Right lobe of liver (tissue), 4 donors: ENCODE measurements around the gene ZNF862.

ENCODE experiments used
- POLR2A ChIP-seq: fragments of 450-650 bp; IDR thresholded peaks from one replicate; pipeline ENCODE4 v1.6.1; 2017; ENCODE audit warnings: antibody characterized with exemption, mild to moderate bottlenecking
- TF ChIP-seq, protein P1 (sequence below), 4 donors: fragments of 200-600 bp in 3 of 4; fragments of 450-650 bp in 1 of 4; IDR thresholded peaks; one replicate each; pipeline versions ENCODE4 v1.5.1 to v1.8.0; 2016 to 2022; ENCODE audit warnings: antibody characterized with exemption in 4 of 4, mild to moderate bottlenecking in 2 of 4
- donor health status: DM: no; HTN: no; CAD: no.
- donor health status: DM: no; HTN: no; CAD: no.
- donor health status: DM: no; HTN: yes; CAD: no.

DNA sequence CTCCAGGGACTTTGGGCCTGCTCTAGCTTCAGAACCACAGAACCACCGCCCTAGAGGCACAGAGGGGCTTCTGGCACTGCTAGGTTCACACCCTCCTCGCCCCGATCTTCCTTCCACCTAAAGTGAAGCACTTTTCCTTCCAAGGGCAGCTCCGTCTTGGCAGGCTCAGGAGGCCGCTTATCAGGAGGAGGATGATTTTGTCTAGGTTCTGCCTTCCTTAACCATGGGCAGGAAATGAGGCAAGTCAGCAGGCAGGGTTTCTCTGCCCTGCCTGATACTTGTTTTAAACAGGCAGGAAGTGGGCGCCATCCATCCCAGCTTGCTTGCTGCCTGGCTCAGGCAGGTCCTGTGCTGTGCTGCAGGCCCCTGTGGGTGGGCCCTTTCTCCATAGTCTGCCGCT is 27.3 kb downstream of the ZNF862 start:
- TF ChIP-seq, protein P1, sequence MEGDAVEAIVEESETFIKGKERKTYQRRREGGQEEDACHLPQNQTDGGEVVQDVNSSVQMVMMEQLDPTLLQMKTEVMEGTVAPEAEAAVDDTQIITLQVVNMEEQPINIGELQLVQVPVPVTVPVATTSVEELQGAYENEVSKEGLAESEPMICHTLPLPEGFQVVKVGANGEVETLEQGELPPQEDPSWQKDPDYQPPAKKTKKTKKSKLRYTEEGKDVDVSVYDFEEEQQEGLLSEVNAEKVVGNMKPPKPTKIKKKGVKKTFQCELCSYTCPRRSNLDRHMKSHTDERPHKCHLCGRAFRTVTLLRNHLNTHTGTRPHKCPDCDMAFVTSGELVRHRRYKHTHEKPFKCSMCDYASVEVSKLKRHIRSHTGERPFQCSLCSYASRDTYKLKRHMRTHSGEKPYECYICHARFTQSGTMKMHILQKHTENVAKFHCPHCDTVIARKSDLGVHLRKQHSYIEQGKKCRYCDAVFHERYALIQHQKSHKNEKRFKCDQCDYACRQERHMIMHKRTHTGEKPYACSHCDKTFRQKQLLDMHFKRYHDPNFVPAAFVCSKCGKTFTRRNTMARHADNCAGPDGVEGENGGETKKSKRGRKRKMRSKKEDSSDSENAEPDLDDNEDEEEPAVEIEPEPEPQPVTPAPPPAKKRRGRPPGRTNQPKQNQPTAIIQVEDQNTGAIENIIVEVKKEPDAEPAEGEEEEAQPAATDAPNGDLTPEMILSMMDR (IDR thresholded peaks at IDR 0.05) = no peak
- TF ChIP-seq POLR2A = no peak
